OCI-LY1 (cell line): ENCODE results near the gene RPP25L.
A peak's percentile ranks its signal among the peaks of the same experiment; 100 is the strongest.

Source experiments
- H2AFZ ChIP-seq: fragments of 200-600 bp; sonication (generic), shearing (Covaris generic); 2 replicates; pipeline ENCODE4 v1.6.0; 2014; ENCODE audit warnings: antibody characterized with exemption, mild to moderate bottlenecking, low read length
- H3F3A ChIP-seq: fragments of 200-600 bp; sonication (generic), shearing (Covaris generic); 2 replicates; pipeline ENCODE4 v1.6.0; 2014; ENCODE audit warnings: mild to moderate bottlenecking, antibody characterized with exemption, low read length, moderate library complexity; ENCODE audit not compliant: insufficient read depth
- H3K27ac ChIP-seq: fragments of 200-600 bp; sonication (generic); 2 replicates; pipeline ENCODE4 v1.5.1; 2014; ENCODE audit warnings: low read length, mixed run types, mild to moderate bottlenecking, low read depth; ENCODE audit not compliant: poor library complexity, severe bottlenecking
- H3K27me3 ChIP-seq: fragments of 200-600 bp; sonication (generic); 2 replicates; pipeline ENCODE4 v1.6.0; 2014; ENCODE audit warnings: antibody characterized with exemption, mild to moderate bottlenecking, low read length, moderate library complexity; ENCODE audit not compliant: insufficient read depth
- H3K36me3 ChIP-seq: fragments of 200-600 bp; sonication (generic); 2 replicates; pipeline ENCODE4 v1.6.1; 2014; ENCODE audit warnings: mild to moderate bottlenecking, antibody characterized with exemption, low read length, moderate library complexity, mixed read lengths; ENCODE audit not compliant: insufficient read depth
- H3K4me1 ChIP-seq: fragments of 200-600 bp; sonication (generic); 2 replicates; pipeline ENCODE4 v1.5.1; 2014; ENCODE audit warnings: mild to moderate bottlenecking, low read length, moderate library complexity; ENCODE audit not compliant: insufficient read depth, severe bottlenecking
- H3K4me2 ChIP-seq: fragments of 200-600 bp; sonication (generic), shearing (Covaris generic); 2 replicates; pipeline ENCODE4 v1.6.1; 2014; ENCODE audit warnings: low read length
- H3K4me3 ChIP-seq: fragments of 200-600 bp; sonication (generic); 2 replicates; pipeline ENCODE4 v1.5.1; 2014; ENCODE audit warnings: low read length, low read depth, mild to moderate bottlenecking, mixed read lengths; ENCODE audit not compliant: poor library complexity, severe bottlenecking
- H3K79me2 ChIP-seq: fragments of 200-600 bp; shearing (Covaris generic); 2 replicates; pipeline ENCODE4 v1.6.1; 2016; ENCODE audit warnings: mixed run types, low read length, mixed read lengths; ENCODE audit not compliant: insufficient read depth
- H3K9ac ChIP-seq: fragments of 200-600 bp; sonication (generic), shearing (Covaris generic); 2 replicates; pipeline ENCODE4 v1.6.1; 2014; ENCODE audit warnings: mild to moderate bottlenecking, low read length, mixed read lengths
- H3K9me2 ChIP-seq: fragments of 200-600 bp; sonication (generic), shearing (Covaris generic); 2 replicates; pipeline ENCODE4 v1.6.1; 2014; ENCODE audit warnings: low read depth, mild to moderate bottlenecking, low read length, mixed read lengths
- H3K9me3 ChIP-seq: fragments of 200-600 bp; shearing (Covaris generic); 2 replicates; pipeline ENCODE4 v1.6.1; 2014; ENCODE audit warnings: low read length, mixed read lengths
- H4K20me1 ChIP-seq: fragments of 200-600 bp; sonication (generic), shearing (Covaris generic); 2 replicates; pipeline ENCODE4 v1.6.0; 2016; ENCODE audit warnings: mild to moderate bottlenecking, low read length; ENCODE audit not compliant: insufficient read depth
- EZH2 ChIP-seq: fragments of 200-600 bp; sonication (generic), shearing (Covaris generic); IDR thresholded peaks from 2 replicates; pipeline ENCODE4 v1.8.0; 2017; ENCODE audit warnings: borderline replicate concordance, mixed run types, mild to moderate bottlenecking, antibody characterized with exemption, low read length, moderate library complexity, mixed read lengths
- TF ChIP-seq, protein P1 (sequence below): fragments of 200-600 bp; sonication (generic), shearing (Covaris generic); IDR thresholded peaks from 2 replicates; pipeline ENCODE4 v1.5.1; 2017; ENCODE audit warnings: mild to moderate bottlenecking, antibody characterized with exemption, low read length, moderate library complexity, mixed read lengths

Gene RPP25L

DNA sequence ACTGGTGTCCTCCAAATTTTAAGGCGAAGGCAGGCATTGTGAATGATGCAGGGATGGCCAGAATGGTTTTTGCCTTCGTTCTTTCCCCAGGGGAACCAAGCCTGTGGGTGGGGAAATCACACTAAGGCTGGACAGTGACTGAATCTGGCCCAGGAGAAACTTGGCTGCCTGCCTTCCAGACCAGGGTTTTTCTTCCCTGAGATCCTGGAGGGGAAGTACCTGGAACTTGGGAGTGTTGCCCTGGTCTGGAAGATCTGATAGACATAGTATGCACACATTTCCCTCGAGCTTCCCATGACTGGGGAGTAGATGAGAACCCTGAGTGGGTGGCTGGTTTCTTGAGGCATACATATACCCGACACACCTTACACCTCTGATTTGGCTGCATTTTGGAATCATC, 39.4 kb upstream of the RPP25L start:
- Histone ChIP-seq H3K27me3 (no peaks in the 10 kb centered on the region; the same call in 1 of the 2 replicates), H3K9me3 (no peaks in the 10 kb centered on the region), H3K79me2 (no peaks in the 10 kb centered on the region), H4K20me1 (no peaks in the 10 kb centered on the region), H3K36me3 (peaks cover 35% of the 10 kb centered on the region), H3K4me1 (peaks cover 25% of the 10 kb centered on the region), H3K27ac (no peak overlapping the region), H3F3A (no peaks in the 10 kb centered on the region), H3K4me2 (peak overlapping the region; percentile 46; the same call in 1 of the 2 replicates), H3K9me2 (no peaks in the 10 kb centered on the region), H2AFZ (no peak overlapping the region), H3K9ac (no peak overlapping the region), H3K4me3 (no peak overlapping the region)
- TF ChIP-seq EZH2: no peak
- TF ChIP-seq, protein P1, sequence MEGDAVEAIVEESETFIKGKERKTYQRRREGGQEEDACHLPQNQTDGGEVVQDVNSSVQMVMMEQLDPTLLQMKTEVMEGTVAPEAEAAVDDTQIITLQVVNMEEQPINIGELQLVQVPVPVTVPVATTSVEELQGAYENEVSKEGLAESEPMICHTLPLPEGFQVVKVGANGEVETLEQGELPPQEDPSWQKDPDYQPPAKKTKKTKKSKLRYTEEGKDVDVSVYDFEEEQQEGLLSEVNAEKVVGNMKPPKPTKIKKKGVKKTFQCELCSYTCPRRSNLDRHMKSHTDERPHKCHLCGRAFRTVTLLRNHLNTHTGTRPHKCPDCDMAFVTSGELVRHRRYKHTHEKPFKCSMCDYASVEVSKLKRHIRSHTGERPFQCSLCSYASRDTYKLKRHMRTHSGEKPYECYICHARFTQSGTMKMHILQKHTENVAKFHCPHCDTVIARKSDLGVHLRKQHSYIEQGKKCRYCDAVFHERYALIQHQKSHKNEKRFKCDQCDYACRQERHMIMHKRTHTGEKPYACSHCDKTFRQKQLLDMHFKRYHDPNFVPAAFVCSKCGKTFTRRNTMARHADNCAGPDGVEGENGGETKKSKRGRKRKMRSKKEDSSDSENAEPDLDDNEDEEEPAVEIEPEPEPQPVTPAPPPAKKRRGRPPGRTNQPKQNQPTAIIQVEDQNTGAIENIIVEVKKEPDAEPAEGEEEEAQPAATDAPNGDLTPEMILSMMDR: no peak

DNA sequence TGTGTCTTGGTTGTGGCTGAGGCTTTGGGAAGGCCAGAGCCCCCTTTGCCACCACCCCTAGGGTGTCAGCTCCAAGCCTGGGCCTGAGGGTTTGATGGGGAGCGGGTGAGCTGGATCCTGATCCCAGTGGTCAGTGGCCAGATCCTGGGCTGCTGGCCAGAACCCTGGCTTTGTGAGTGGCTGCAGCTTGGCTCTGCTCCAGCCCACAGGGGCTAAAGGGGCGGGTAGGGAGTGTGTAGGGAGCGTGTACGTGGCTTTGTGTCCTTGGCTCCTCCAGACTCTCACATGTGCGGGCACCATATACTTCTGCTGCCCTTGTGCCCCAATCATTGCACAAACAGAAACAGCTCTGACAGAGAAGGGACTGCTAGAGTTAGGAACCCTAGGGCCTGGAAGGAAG, 38.9 kb upstream of the RPP25L start:
- H3K27me3 ChIP-seq: no peaks in the 10 kb centered on the region
- H3K36me3 ChIP-seq: peaks cover 35% of the 10 kb centered on the region
- H3K79me2 ChIP-seq: no peaks in the 10 kb centered on the region
- H3K9me3 ChIP-seq: no peaks in the 10 kb centered on the region
- TF ChIP-seq EZH2: no peak
- TF ChIP-seq, protein P1: no peak
- H3K4me1 ChIP-seq: peaks cover 29% of the 10 kb centered on the region
- no peak overlapping the region for H3K4me3 ChIP-seq
- H3F3A ChIP-seq: no peaks in the 10 kb centered on the region
- no peak overlapping the region for H3K4me2 ChIP-seq
- no peaks in the 10 kb centered on the region for H4K20me1 ChIP-seq
- H2AFZ ChIP-seq: no peak overlapping the region
- no peak overlapping the region for H3K27ac ChIP-seq
- no peaks in the 10 kb centered on the region for H3K9me2 ChIP-seq
- H3K9ac ChIP-seq: no peak overlapping the region

DNA sequence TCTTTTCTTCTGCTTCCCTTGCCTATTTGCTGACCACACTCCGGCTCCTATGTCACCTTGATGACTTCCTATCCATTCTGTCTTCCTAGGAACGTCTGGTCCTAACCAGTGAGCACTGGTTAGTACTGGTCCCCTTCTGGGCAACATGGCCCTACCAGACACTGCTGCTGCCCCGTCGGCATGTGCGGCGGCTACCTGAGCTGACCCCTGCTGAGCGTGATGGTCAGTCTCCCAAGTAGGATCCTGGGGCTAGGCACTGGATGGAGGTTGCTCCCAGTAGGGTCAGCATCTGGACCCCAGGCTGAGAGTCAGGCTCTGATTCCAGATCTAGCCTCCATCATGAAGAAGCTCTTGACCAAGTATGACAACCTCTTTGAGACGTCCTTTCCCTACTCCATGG, 36.8 kb upstream of the RPP25L start:
- TF ChIP-seq, protein P1: no peak
- no peak for TF ChIP-seq EZH2
- H3K27me3 ChIP-seq: no peaks in the 10 kb centered on the region
- no peak overlapping the region for H3K4me3 ChIP-seq

More for the DNA sequence above, 36.8 kb upstream of the RPP25L start:
- no peak overlapping the region for H3K27ac ChIP-seq
- H3K36me3 ChIP-seq: peaks cover 35% of the 10 kb centered on the region
- H3K9ac ChIP-seq: no peak overlapping the region
- H3K9me2 ChIP-seq: no peaks in the 10 kb centered on the region
- H4K20me1 ChIP-seq: no peaks in the 10 kb centered on the region
- H3F3A ChIP-seq: no peaks in the 10 kb centered on the region
- H3K4me2 ChIP-seq: no peak overlapping the region
- peaks cover 29% of the 10 kb centered on the region for H3K4me1 ChIP-seq
- no peaks in the 10 kb centered on the region for H3K9me3 ChIP-seq
- no peak overlapping the region for H2AFZ ChIP-seq
- no peaks in the 10 kb centered on the region for H3K79me2 ChIP-seq
